Bronchial epithelial cell (primary cell): ENCODE results near the gene NELFA. TPM values are rescaled to one million over a fixed set of nuclear protein-coding genes. Genes with fewer than 3 reads are reported as not detected.

ENCODE experiments used
- DNase-seq: peaks from one replicate; pipeline ENCODE4 v3.0.0-alpha.2; 2010; ENCODE audit warnings: low read depth
- FAIRE-seq: peaks from 2 replicates; lab custom pipeline; 2011; peaks lifted over from hg19 to GRCh38; lab: Jason Lieb, UNC
- H3K27me3 ChIP-seq: 2 replicates; pipeline ENCODE4 v1.5.1; 2011; ENCODE audit warnings: low read length; ENCODE audit not compliant: control insufficient read depth, insufficient read depth
- H3K36me3 ChIP-seq: 2 replicates; pipeline ENCODE4 v1.5.1; 2011; ENCODE audit warnings: low read length; ENCODE audit not compliant: control insufficient read depth, insufficient read depth
- H3K4me3 ChIP-seq: 2 replicates; pipeline ENCODE4 v1.5.1; 2011; ENCODE audit warnings: mild to moderate bottlenecking, low read depth, low read length, control low read depth
- total RNA-seq: library from RNA; depleted of rRNA; stranded (reverse); fragments of >200 nt; gene quantifications from 2 replicates; pipeline ENCODE4 v1.2.1, GENCODE V29; 2014
- TF ChIP-seq, protein P1 (sequence below): IDR thresholded peaks from 2 replicates; pipeline ENCODE4 v1.5.1; 2011; ENCODE audit warnings: mild to moderate bottlenecking, moderate library complexity, low read length, control low read depth, inconsistent platforms; ENCODE audit not compliant: insufficient read depth, severe bottlenecking

The NELFA gene
- total RNA-seq, 1 donor from 2014 or later = 14.7 TPM

DNA sequence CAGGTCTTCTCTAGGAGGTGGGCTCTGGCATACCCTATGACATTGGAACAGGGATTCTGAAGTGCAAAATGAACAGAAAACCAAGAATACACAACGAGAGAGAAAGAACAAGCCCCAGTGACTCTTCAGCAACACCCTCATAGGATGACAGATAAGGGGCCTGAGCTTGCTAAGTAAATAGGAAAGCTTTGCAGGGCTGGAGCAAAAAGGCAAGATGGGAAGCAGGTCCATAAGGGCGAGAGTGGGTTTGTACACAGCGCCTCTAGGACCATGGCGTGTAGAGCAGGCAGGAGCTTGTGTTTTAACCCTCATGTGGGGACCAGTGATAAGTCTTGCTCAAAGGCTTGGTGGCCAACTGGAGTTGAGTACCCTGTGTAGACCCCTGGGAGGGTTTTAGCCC, 45.8 kb downstream of the NELFA start:
- Histone ChIP-seq H3K4me3 (no peak overlapping the region), H3K36me3 (peaks cover 20% of the 10 kb centered on the region), H3K27me3 (no peaks in the 10 kb centered on the region)
- no peak for DNase-seq
- TF ChIP-seq, protein P1, sequence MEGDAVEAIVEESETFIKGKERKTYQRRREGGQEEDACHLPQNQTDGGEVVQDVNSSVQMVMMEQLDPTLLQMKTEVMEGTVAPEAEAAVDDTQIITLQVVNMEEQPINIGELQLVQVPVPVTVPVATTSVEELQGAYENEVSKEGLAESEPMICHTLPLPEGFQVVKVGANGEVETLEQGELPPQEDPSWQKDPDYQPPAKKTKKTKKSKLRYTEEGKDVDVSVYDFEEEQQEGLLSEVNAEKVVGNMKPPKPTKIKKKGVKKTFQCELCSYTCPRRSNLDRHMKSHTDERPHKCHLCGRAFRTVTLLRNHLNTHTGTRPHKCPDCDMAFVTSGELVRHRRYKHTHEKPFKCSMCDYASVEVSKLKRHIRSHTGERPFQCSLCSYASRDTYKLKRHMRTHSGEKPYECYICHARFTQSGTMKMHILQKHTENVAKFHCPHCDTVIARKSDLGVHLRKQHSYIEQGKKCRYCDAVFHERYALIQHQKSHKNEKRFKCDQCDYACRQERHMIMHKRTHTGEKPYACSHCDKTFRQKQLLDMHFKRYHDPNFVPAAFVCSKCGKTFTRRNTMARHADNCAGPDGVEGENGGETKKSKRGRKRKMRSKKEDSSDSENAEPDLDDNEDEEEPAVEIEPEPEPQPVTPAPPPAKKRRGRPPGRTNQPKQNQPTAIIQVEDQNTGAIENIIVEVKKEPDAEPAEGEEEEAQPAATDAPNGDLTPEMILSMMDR = no peak
- no peak for FAIRE-seq

DNA sequence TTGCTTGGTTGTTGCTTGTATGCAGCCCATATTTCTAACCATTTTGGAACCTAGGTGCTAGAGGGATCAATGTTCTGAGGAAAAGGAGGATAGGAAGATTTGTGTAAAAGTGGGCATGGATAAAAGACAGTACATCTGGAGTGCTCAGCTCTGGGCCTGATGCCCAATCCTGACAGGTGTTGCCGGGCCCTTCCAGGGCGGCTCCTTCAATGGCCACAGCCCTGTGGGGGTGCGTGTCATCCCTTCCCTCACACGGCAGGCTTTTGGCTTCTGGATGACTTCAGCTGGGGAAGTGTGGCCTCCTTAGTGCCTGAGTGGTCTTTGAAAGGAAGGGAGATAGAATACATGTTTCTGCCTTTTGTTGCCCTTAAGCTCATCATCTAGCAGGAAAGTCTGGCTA, 47.2 kb downstream of the NELFA start:
- DNase-seq (no peak), FAIRE-seq (no peak)
- TF ChIP-seq, protein P1 = no peak
- Histone ChIP-seq H3K4me3 (no peak overlapping the region), H3K27me3 (no peaks in the 10 kb centered on the region), H3K36me3 (peaks cover 22% of the 10 kb centered on the region)

DNA sequence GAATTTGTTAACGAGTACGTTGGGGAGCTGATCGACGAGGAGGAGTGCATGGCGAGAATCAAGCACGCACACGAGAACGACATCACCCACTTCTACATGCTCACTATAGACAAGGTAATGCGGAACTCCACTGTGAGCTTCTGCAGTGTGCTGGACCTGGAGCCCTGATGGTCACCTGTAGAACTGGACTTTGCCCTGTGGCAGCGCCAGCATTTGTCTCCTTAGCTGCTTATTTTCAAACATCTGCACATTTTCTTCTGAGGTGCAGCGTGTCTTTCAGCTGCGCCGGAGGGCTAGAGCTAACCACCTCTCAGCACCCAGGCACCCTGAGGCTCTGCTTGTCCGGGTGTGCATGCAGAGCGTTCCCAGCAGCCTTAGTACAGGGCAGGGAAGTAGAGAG, 47.7 kb downstream of the NELFA start:
- H3K27me3 ChIP-seq = no peaks in the 10 kb centered on the region
- DNase-seq = no peak
- H3K4me3 ChIP-seq = no peak overlapping the region
- peak; percentile 43 for FAIRE-seq
- TF ChIP-seq, protein P1 = no peak
- peaks cover 22% of the 10 kb centered on the region for H3K36me3 ChIP-seq

DNA sequence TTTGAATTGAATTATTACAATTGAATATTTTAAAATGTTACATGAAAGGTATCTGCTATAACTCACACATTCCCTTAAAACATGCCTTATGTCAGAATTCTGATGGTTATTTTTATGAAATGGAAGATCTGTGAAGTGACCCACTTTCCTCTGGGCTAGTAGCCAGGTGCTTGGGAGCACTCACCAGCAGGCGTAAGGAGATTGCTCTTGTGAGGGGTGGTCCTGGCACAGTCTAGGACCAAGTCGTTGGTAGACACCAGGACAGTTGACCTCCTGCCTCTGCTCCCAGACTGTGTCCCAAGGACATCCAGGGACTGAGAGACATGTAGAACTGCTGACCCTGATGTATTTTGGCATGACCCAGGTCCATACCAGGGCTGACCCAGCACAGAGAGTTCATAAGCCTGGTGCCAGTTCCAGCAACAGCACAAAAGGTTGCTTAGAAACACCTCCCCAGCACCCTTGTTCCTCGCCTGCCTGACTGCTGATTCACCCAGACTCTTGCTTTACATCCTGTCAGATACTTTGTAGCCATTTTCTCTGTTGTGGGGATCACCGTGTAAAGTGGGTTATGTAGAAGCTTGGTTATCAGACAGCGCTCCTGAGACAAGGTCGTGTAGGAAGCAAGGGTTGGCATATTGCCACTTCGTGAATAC, 48.5 kb downstream of the NELFA start:
- TF ChIP-seq, protein P1 = no peak
- H3K36me3 ChIP-seq = peaks cover 25% of the 10 kb centered on the region
- FAIRE-seq (peak; percentile 52), DNase-seq (peak; percentile 22)
- H3K4me3 ChIP-seq = no peak overlapping the region
- no peaks in the 10 kb centered on the region for H3K27me3 ChIP-seq

DNA sequence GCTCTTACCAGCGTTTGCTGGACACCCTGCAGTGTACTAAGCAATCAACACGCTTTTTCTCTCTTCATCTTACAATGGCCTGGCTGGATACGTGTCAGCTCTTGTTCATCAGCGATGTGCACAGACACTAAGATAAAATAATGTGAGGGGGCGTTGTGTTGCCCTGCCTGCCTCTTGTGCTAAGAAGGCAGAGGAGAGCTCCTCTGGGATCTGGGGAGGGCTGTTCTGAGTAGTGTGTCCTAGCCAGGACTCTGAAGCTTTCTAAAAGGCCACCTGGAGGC, 49.7 kb downstream of the NELFA start:
- peaks cover 26% of the 10 kb centered on the region for H3K36me3 ChIP-seq
- TF ChIP-seq, protein P1 = no peak
- DNase-seq = no peak
- no peak overlapping the region for H3K4me3 ChIP-seq
- no peaks in the 10 kb centered on the region for H3K27me3 ChIP-seq
- FAIRE-seq = peak; percentile 81

DNA sequence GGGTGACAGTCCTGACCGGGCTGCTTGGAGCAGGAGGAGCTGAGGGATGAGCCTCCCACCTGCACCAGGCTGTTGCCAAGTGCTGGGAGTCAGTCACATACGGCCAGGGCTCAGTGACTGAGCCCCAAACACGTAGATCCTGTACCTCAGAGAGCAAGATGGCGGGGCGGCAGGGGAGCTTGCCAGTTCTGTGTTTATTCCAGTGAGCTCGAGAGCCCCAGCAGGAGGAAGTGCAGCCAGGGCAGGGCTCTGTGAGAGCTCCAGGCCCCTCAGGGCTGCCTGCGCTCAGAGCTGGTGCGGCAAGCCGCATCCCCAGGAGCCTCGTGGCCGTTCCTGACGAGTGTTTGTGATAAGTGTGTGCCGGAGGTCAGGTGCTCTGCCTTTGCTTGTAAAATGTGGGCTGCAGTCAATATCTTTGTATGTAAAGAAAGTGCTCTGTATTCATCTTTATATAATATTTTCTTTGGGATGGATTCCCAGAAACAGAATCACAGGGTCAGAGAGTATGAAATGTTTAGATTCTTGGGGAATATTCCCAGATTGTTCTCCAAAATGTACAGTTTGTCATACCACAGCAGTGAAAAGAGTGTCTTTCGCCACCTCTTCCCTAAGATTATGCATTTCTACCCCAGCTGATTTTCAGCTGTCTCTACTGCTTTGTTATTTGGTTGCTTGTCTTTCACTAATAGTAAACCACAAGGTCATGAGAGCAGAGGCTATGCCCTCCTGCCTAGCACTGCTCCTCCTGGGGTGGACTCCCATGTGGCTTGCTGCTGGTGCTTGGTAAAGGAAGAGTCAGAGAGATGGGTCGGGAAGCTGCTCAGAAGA, 50.3 kb downstream of the NELFA start:
- DNase-seq (no peak), FAIRE-seq (no peak)
- Histone ChIP-seq H3K27me3 (no peaks in the 10 kb centered on the region), H3K36me3 (peaks cover 26% of the 10 kb centered on the region), H3K4me3 (no peak overlapping the region)
- TF ChIP-seq, protein P1 = no peak
